Stimulated activated CD8-positive, alpha-beta memory T cell treated with anti-CD3 and anti-CD28 coated beads, Interleukin-7, amount 100 ng/mL, for 1 hour (primary cell): ENCODE results near the gene GGPS1.
"Not testable (repeated sequence)": the region's sequence is repeated elsewhere in the genome, so short reads cannot be mapped to it uniquely, and the experiment has no call there.

Experiments
- DNase-seq, 2 donors: peaks; one replicate each; pipeline ENCODE4 v3.0.0-alpha.2; 2020; ENCODE audit warnings: low read depth in 2 of 2

The GGPS1 gene

GRCh38 chr1:235339746-235340145, 11.4 kb downstream of the GGPS1 start:
- DNase-seq = no peak

GRCh38 chr1:235341334-235341733, 13.0 kb downstream of the GGPS1 start:
- DNase-seq = no peak

DNA sequence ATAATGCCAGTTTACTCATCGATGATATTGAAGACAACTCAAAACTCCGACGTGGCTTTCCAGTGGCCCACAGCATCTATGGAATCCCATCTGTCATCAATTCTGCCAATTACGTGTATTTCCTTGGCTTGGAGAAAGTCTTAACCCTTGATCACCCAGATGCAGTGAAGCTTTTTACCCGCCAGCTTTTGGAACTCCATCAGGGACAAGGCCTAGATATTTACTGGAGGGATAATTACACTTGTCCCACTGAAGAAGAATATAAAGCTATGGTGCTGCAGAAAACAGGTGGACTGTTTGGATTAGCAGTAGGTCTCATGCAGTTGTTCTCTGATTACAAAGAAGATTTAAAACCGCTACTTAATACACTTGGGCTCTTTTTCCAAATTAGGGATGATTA, 13.7 kb downstream of the GGPS1 start:
- no peak for DNase-seq

DNA sequence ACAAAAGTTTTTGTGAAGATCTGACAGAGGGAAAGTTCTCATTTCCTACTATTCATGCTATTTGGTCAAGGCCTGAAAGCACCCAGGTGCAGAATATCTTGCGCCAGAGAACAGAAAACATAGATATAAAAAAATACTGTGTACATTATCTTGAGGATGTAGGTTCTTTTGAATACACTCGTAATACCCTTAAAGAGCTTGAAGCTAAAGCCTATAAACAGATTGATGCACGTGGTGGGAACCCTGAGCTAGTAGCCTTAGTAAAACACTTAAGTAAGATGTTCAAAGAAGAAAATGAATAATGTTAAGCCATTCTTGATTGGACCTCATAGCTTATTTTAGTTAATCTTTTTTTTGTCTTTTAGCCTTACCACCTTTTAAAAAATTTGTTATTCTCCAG, 14.1 kb downstream of the GGPS1 start:
- no peak for DNase-seq

GRCh38 chr1:235343726-235344125, 15.4 kb downstream of the GGPS1 start:
- no peak for DNase-seq

GRCh38 chr1:235351441-235351840, 23.1 kb downstream of the GGPS1 start:
- DNase-seq = no peak

DNA sequence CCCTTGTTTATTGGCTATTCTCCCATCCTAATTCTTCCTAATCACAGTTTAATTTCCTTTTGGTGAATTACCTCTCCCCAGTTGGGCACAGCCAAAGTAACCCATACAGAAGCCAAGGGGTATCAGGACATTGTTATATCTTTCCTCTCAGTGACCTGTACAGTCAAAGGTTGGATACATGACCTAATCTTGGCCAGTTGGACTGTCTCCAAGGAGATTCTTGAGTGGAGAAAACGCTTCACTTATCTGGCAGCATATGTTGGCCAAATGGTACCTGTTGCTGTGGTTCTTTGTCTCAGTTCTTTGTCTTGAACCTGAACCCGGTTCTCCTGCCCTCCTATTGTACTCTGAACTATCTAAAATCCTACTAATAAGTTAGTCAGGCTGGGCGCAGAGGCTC, 23.5 kb downstream of the GGPS1 start:
- DNase-seq = no peak

DNA sequence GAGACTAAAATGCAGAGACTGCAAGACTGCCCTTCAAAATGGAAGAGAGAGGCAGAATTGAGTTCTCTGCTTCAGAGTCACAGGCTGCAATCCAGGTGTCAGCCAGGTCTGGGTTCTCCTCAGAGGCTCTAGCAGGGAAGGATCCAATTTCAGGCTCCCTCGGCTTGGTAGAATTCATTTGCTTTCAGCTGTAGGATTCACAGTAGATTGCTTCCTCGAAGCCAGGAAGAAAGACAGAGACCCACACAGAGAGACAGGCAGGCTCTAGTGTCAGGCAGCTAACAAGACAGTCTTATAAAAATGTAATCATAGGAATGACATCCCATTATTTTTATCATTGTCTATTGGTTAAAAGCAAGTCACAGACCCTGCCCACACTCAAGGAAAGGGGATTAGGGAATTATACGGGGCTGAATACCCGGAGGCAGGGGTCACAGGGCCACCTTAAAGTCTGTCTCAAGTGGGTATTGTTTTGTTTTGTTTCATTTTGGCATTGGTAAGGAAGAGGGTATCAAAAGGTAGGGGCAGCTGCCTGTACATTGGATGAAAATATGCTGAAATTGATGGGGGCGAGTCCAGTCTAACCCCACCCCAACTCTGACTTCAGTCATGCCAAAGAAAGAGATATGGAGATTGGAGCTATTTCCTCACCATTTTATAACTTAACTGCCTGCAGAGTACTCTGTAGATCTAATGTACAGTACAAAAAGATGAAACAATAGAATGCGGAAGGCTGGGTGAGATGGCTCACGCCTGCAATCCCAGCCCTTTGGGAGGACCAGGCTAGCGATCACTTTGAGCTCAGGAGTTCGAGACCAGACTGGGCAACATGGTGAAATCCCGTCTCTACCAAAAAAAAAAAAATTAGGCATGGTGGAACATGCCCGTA, 29.4 kb downstream of the GGPS1 start:
- no peak for DNase-seq

DNA sequence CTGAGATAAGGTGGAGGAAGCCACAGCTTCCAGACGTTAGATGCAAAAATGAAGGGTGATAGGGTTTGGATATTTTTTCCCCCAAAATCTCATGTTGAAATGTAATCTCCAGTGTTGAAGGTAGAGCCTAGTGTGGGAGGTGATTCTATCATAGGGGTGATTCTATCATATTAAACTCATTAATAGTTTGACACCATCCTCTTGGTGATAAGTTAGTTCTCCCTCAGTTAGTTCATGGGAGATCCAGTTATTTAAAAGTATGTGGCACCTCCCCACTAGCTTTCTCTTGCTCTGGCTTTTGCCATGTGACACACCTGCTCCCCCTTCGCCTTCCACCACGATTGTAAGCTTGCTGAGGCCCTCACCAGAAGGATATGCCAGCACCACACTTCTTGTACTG, 30.5 kb downstream of the GGPS1 start:
- DNase-seq = no peak

DNA sequence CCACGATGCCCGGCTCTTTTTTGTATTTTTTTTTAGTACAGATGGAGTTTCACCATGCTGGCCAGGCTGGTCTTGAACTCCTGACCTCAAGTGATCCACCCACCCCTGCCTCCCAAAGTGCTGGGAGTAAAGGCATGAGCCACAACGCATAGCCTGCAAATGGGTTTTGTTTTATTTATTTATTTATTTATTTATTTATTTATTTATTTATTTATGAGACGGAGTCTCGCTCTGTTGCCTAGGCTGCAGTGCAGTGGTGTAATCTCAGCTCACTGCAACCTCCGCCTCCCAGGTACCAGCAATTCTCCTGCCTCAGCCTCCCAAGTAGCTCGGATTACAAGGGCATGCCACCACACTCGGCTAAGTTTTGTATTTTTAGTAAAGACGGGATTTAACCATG, 35.8 kb downstream of the GGPS1 start:
- not testable (repeated sequence) for DNase-seq

GRCh38 chr1:235366286-235366685, 37.9 kb downstream of the GGPS1 start:
- DNase-seq = no peak

GRCh38 chr1:235367000-235367908, 38.9 kb downstream of the GGPS1 start, which contains the start of gene TBCE:
Gene TBCE, plus strand, starts transcription at chr1:235367427. Its CDS starts 12,623 bp downstream, at chr1:235380050.
- peak; percentile 64 to 66 for DNase-seq

DNA sequence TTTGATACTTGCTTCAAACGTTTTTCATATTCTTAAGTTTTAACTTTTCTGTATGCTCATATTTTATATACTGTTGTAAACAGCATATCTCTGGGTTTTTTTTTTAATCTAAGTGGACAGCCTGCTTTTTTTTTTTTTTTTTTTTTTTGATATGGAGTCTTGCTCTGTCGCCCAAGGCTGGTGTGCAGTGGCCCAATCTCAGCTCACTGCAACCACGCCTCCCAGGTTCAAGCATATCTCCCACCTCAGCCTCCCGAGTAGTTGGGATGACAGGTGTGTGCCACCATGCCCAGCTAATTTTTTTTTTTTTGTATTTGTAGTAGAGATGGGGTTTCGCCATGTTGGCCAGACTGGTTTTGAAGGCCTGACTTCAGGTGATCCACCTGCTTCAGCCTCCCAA, 40.1 kb downstream of the GGPS1 start:
- DNase-seq = no peak

- DNase-seq = no peak
These were observed 41.4 kb downstream of the GGPS1 start for GRCh38 chr1:235369802-235370201.

DNA sequence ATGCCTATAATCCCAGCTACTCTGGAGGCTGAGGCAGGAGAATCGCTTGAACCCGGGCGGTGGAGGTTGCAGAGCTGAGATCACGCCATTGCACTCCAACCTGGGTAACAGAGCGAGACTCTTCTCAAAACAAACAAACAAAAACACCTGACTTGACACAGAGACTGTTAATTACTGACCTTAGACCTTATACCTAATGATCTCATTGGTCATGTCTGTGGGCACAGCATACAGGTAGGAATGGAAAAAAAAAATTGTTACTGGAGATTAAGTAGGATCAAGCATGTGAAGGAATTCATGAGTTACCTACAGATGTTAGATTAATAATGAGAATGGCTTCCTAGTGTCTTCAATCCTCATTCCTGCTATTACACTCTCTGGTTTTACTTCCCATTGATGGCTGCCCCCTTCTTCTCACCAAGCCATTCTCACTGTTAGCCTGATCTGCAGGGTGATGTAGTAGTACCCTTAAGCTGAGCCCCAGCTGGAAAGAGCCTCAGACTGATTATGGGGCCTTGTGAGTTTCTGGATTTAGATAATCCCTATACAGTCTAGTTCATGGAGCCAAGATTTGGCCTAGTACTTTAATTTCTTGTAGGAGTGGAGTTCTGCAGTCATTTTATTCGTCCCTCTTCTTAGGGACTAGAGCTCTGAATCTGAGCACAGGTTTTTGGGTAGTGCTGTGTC, 47.7 kb downstream of the GGPS1 start:
- DNase-seq = no peak

DNA sequence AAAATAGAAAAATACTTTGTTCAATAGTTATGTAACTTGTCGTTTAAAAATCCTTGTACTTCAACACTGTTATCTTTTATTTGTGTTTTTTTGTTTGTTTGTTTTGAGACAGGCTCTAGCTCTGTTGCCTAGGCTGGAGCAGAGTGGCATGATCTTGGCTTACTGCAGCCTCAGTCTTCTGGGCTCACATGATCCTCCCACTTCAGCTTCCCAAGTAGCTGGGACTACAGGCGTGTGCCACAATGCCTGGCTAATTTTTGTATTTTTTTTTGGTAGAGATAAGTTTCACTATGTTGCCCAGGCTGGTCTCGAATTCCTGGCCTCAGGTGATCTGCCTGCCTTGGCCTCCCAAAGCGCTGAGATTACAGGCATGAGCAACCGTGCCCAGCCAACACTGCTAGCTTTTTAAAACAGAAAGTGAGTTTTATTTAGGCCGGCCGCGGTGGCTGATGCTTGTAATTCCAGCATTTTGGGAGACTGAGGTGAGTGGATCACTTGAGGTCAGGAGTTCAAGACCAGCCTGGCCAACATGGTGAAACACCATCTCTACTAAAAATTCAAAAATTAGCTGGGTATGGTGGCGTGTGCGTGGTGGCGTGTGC, 49.9 kb downstream of the GGPS1 start:
- not testable (repeated sequence) for DNase-seq

GRCh38 chr1:235381955-235382739, 53.8 kb downstream of the GGPS1 start:
- DNase-seq = not testable (repeated sequence)

- DNase-seq = not testable (repeated sequence)
These were observed 57.3 kb downstream of the GGPS1 start for GRCh38 chr1:235385633-235386032.

GRCh38 chr1:235391874-235392273, 63.5 kb downstream of the GGPS1 start:
- DNase-seq = no peak
